Gastrocnemius medialis (tissue), 4 donors: ENCODE results near the gene PPFIBP1.

Experiments used
- POLR2A ChIP-seq, 2 donors: fragments of 450-650 bp; IDR thresholded peaks; one replicate each; pipeline ENCODE4 v1.6.1; 2017; ENCODE audit warnings: antibody characterized with exemption in 2 of 2, mild to moderate bottlenecking in 2 of 2, moderate library complexity in 2 of 2
- TF ChIP-seq, protein P1 (sequence below), 5 experiments: fragments of 450-650 bp in 3 of 5; fragments of 200-600 bp in 2 of 5; sonication (generic) in 2 of 5; IDR thresholded peaks in 4 of 5; conservative IDR thresholded peaks in 1 of 5; 1 replicate in 4 of 5; 2 replicates in 1 of 5; pipeline ENCODE4 v1.5.1; 2016 to 2019; ENCODE audit warnings: antibody characterized with exemption in 5 of 5, mild to moderate bottlenecking in 3 of 5, moderate library complexity in 3 of 5

DNA sequence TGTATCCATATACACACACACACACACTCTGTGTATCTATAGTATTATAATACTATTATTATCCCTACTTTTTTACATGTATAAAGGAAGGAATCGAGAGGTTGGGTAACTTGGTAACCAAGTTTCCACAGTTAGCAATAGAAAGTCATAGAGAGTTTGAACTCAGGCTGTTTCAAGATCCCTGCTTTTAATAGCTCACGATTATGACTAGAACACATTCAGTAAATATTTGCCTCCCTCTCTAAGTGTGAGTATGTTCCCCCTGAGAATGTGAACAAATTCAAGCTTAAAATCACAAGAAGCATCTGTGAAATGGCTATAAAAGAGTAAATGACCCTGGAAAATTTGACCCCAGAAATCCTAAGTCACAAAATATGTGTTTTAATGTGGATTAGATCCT lies 161.3 kb downstream of the PPFIBP1 start:
- TF ChIP-seq, protein P1, sequence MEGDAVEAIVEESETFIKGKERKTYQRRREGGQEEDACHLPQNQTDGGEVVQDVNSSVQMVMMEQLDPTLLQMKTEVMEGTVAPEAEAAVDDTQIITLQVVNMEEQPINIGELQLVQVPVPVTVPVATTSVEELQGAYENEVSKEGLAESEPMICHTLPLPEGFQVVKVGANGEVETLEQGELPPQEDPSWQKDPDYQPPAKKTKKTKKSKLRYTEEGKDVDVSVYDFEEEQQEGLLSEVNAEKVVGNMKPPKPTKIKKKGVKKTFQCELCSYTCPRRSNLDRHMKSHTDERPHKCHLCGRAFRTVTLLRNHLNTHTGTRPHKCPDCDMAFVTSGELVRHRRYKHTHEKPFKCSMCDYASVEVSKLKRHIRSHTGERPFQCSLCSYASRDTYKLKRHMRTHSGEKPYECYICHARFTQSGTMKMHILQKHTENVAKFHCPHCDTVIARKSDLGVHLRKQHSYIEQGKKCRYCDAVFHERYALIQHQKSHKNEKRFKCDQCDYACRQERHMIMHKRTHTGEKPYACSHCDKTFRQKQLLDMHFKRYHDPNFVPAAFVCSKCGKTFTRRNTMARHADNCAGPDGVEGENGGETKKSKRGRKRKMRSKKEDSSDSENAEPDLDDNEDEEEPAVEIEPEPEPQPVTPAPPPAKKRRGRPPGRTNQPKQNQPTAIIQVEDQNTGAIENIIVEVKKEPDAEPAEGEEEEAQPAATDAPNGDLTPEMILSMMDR (IDR thresholded peaks at IDR 0.05 in 4 of 5, conservative IDR thresholded peaks at IDR 0.05 in 1 of 5) = no peak
- TF ChIP-seq POLR2A (IDR thresholded peaks at IDR 0.05) = no peak
